SK-N-SH (cell line): ENCODE measurements around the gene LMAN1.

Source experiments
- EZH2phosphoT487 ChIP-seq: fragments of 200-600 bp; sonication (generic); IDR thresholded peaks from 2 replicates; pipeline ENCODE4 v1.6.1; 2017; ENCODE audit warnings: low read depth, mixed run types, mild to moderate bottlenecking, antibody characterized with exemption, moderate library complexity, borderline replicate concordance
- POLR2AphosphoS5 ChIP-seq: IDR thresholded peaks from 2 replicates; pipeline ENCODE4 v1.6.1; 2012; ENCODE audit warnings: low read depth, low read length
- SIN3A ChIP-seq: IDR thresholded peaks from 2 replicates; pipeline ENCODE4 v1.6.1; 2012; ENCODE audit warnings: low read depth, mild to moderate bottlenecking, low read length, moderate library complexity, borderline replicate concordance
- TF ChIP-seq, protein P1 (sequence below): fragments of 200-600 bp; sonication (generic); IDR thresholded peaks from 2 replicates; pipeline ENCODE4 v1.6.1; 2017; ENCODE audit warnings: antibody characterized with exemption, mild to moderate bottlenecking, moderate library complexity
- TF ChIP-seq, protein P2 (sequence below): fragments of 150-350 bp; IDR thresholded peaks from 2 replicates; pipeline ENCODE4 v1.6.1; 2017; ENCODE audit warnings: antibody characterized with exemption, low read length, low read depth, borderline replicate concordance

DNA sequence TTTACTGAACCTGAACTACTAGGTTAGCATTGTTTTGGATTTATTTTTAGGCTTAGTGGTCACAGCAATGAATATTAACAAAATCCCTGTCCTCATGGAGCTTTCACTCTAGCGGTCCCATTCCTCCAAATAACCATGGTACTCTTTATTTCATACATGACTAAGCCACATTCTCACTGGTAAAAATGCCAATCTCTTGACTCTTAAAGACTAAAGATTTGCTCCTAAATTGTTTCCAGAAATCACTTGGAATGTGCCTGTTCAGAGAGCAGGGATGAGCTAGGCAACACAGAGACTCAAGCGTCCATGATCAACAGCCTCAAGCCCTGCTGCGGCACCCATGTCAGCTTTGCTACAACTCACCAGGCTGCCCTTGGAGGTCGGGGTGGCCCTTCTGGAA is 13.5 kb downstream of the LMAN1 start:
- TF ChIP-seq SIN3A, result no peak
- TF ChIP-seq, protein P1, sequence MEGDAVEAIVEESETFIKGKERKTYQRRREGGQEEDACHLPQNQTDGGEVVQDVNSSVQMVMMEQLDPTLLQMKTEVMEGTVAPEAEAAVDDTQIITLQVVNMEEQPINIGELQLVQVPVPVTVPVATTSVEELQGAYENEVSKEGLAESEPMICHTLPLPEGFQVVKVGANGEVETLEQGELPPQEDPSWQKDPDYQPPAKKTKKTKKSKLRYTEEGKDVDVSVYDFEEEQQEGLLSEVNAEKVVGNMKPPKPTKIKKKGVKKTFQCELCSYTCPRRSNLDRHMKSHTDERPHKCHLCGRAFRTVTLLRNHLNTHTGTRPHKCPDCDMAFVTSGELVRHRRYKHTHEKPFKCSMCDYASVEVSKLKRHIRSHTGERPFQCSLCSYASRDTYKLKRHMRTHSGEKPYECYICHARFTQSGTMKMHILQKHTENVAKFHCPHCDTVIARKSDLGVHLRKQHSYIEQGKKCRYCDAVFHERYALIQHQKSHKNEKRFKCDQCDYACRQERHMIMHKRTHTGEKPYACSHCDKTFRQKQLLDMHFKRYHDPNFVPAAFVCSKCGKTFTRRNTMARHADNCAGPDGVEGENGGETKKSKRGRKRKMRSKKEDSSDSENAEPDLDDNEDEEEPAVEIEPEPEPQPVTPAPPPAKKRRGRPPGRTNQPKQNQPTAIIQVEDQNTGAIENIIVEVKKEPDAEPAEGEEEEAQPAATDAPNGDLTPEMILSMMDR, result no peak
- no peak for TF ChIP-seq POLR2AphosphoS5
- no peak for TF ChIP-seq EZH2phosphoT487
- TF ChIP-seq, protein P2, sequence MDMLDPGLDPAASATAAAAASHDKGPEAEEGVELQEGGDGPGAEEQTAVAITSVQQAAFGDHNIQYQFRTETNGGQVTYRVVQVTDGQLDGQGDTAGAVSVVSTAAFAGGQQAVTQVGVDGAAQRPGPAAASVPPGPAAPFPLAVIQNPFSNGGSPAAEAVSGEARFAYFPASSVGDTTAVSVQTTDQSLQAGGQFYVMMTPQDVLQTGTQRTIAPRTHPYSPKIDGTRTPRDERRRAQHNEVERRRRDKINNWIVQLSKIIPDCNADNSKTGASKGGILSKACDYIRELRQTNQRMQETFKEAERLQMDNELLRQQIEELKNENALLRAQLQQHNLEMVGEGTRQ, result no peak
